DMS114 treated with DMSO at 0.1 percent for 48 hours (cell line): Measurements from ENCODE around the gene TNIP2.
"Not testable (repeated sequence)": the region's sequence is repeated elsewhere in the genome, so short reads cannot be mapped to it uniquely, and the experiment has no call there.

Source experiments
- DNase-seq: peaks from one replicate; lab custom pipeline; 2025; ENCODE audit not compliant: unreplicated experiment; lab: John Stamatoyannopoulos, UW

Gene TNIP2

GRCh38 chr4:2794486-2795299, 38.6 kb upstream of the TNIP2 start:
- DNase-seq = no peak

- DNase-seq = no peak
Measured at GRCh38 chr4:2793586-2794485, 37.7 kb upstream of the TNIP2 start.

GRCh38 chr4:2792711-2793585, 36.8 kb upstream of the TNIP2 start, which contains the start of gene SH3BP2:
SH3BP2 (plus strand) TSS chr4:2793085; CDS start chr4:2820618, 27,533 bp downstream.
- peak; percentile 31 for DNase-seq

- no peak for DNase-seq
Measured at GRCh38 chr4:2792396-2792710, 36.2 kb upstream of the TNIP2 start.

GRCh38 chr4:2791518-2792395, 35.6 kb upstream of the TNIP2 start:
- no peak for DNase-seq

GRCh38 chr4:2790583-2791517, 34.7 kb upstream of the TNIP2 start:
- DNase-seq = no peak

- DNase-seq = no peak
Measured at GRCh38 chr4:2789793-2790582, 33.9 kb upstream of the TNIP2 start.

- DNase-seq = no peak
Measured at GRCh38 chr4:2789351-2789750, 33.2 kb upstream of the TNIP2 start.

- DNase-seq = no peak
Measured at GRCh38 chr4:2788532-2789103, 32.5 kb upstream of the TNIP2 start.

GRCh38 chr4:2788101-2788500, 32.0 kb upstream of the TNIP2 start:
- DNase-seq = no peak

- no peak for DNase-seq
Measured at GRCh38 chr4:2787230-2788100, 31.3 kb upstream of the TNIP2 start.

- DNase-seq = no peak
Measured at GRCh38 chr4:2786794-2787229, 30.7 kb upstream of the TNIP2 start.

GRCh38 chr4:2786152-2786671, 30.1 kb upstream of the TNIP2 start:
- DNase-seq = no peak

- no peak for DNase-seq
Measured at GRCh38 chr4:2785613-2786012, 29.5 kb upstream of the TNIP2 start.

GRCh38 chr4:2783790-2784189, 27.7 kb upstream of the TNIP2 start:
- DNase-seq = no peak

GRCh38 chr4:2781911-2782310, 25.8 kb upstream of the TNIP2 start:
- no peak for DNase-seq

GRCh38 chr4:2780643-2781042, 24.5 kb upstream of the TNIP2 start:
- not testable (repeated sequence) for DNase-seq
